Mammary epithelial cell (primary cell): ENCODE results near the gene PDE8B.

Experiments used
- EZH2 ChIP-seq: IDR thresholded peaks from 2 replicates; pipeline ENCODE4 v1.6.1; 2012; ENCODE audit warnings: low read length, inconsistent platforms, borderline replicate concordance
- TF ChIP-seq, protein P1 (sequence below), 2 donors: IDR thresholded peaks in 1 of 2; conservative IDR thresholded peaks in 1 of 2; 2 replicates each; pipeline ENCODE4 v1.5.1; 2011 to 2012; ENCODE audit warnings: inconsistent platforms in 2 of 2, low read length in 2 of 2, mild to moderate bottlenecking in 2 of 2, control low read depth in 1 of 2, low read depth in 1 of 2; ENCODE audit not compliant: insufficient read depth in 1 of 2; ENCODE audit errors: extremely low read depth in 1 of 2

DNA sequence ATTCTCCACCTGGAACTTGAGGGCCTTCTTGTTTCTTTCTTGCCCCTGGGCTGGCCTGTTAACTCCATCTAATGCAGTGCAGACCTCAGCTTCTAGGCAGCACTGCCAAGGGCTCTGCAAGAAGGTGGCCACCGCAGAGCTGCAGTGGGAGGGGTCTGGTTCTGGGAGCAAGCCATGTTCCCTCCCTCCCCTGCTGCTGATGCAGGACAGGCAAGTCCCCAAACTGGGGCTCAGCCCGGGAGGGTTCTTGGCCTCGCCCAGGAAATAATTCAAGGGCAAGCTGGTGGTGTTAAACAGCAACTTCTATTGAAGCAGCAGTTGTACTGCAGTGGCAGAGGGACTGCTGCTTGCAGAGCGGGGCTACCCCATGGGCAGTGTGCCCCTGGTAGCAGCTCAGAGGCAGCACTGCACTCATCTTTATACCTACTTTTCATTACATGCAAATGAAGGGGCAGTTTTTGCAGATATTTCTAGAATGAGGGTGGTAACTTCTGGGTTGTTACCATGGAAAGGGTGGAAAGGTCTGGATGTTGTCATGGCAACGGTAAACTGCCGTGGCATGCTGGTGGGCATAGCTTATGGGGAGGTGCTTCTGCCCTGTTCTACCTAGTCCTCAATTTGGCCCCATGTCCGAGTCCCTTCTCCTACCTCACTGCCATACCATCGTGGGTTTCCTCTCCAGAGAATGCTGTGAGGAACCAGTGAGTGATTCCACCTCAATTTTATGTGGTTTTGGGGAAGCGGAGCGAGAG lies 199.6 kb downstream of the PDE8B start:
- TF ChIP-seq, protein P1, sequence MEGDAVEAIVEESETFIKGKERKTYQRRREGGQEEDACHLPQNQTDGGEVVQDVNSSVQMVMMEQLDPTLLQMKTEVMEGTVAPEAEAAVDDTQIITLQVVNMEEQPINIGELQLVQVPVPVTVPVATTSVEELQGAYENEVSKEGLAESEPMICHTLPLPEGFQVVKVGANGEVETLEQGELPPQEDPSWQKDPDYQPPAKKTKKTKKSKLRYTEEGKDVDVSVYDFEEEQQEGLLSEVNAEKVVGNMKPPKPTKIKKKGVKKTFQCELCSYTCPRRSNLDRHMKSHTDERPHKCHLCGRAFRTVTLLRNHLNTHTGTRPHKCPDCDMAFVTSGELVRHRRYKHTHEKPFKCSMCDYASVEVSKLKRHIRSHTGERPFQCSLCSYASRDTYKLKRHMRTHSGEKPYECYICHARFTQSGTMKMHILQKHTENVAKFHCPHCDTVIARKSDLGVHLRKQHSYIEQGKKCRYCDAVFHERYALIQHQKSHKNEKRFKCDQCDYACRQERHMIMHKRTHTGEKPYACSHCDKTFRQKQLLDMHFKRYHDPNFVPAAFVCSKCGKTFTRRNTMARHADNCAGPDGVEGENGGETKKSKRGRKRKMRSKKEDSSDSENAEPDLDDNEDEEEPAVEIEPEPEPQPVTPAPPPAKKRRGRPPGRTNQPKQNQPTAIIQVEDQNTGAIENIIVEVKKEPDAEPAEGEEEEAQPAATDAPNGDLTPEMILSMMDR (conservative IDR thresholded peaks at IDR 0.05 in 1 of 2, IDR thresholded peaks at IDR 0.05 in 1 of 2; ENCODE audit: extremely low read depth in 1 of 2, insufficient read depth in 1 of 2, low read depth in 1 of 2, low read length in 2 of 2), result no peak
- no peak for TF ChIP-seq EZH2
